Ramos (cell line): ENCODE measurements around the gene CA10.

Source experiments
- in situ Hi-C: fragments of 300-500 bp; cut with MboI; formaldehyde crosslinking; loops from one replicate; pipeline ENCODE4 v1.14.3; 2022; ENCODE audit warnings: low sequenced_read_pairs; ENCODE audit not compliant: unreplicated experiment

The CA10 gene

GRCh38 chr17:51740531-51740930, 418.0 kb downstream of the CA10 start:
- in situ Hi-C loops: no loop called here

GRCh38 chr17:51739245-51739886, 419.1 kb downstream of the CA10 start:
- in situ Hi-C loops: loop anchor here (10.0 kb wide), 1 partner anchor 55 kb away; no protein-coding TSS in a partner anchor

- in situ Hi-C loops: loop anchor here (10.0 kb wide), 1 partner anchor 58 kb away; no protein-coding TSS in a partner anchor
Observed at GRCh38 chr17:51736356-51736755, 422.2 kb downstream of the CA10 start.

- in situ Hi-C loops: loop anchor here (10.0 kb wide), 1 partner anchor 60 kb away; no protein-coding TSS in a partner anchor
Observed at GRCh38 chr17:51734976-51735375, 423.5 kb downstream of the CA10 start.

- in situ Hi-C loops: loop anchor here (10.0 kb wide), 1 partner anchor 60 kb away; no protein-coding TSS in a partner anchor
Observed at GRCh38 chr17:51734462-51734861, 424.1 kb downstream of the CA10 start.

- in situ Hi-C loops: loop anchor here (10.0 kb wide), 1 partner anchor 62 kb away; no protein-coding TSS in a partner anchor
Observed at GRCh38 chr17:51733166-51733565, 425.3 kb downstream of the CA10 start.

- in situ Hi-C loops: loop anchor here (10.0 kb wide), 1 partner anchor 63 kb away; no protein-coding TSS in a partner anchor
Observed at GRCh38 chr17:51731941-51732722, 426.4 kb downstream of the CA10 start.

- in situ Hi-C loops: loop anchor here (10.0 kb wide), 1 partner anchor 64 kb away; no protein-coding TSS in a partner anchor
Observed at GRCh38 chr17:51730303-51731050, 428.0 kb downstream of the CA10 start.

- in situ Hi-C loops: no loop called here
Observed at GRCh38 chr17:51725185-51725584, 433.3 kb downstream of the CA10 start.

- in situ Hi-C loops: no loop called here
Observed at GRCh38 chr17:51724043-51724580, 434.4 kb downstream of the CA10 start.

- in situ Hi-C loops: no loop called here
Observed at GRCh38 chr17:51722994-51723393, 435.5 kb downstream of the CA10 start.

GRCh38 chr17:51721730-51722129, 436.8 kb downstream of the CA10 start:
- in situ Hi-C loops: no loop called here

- in situ Hi-C loops: no loop called here
Observed at GRCh38 chr17:51720439-51720838, 438.1 kb downstream of the CA10 start.

GRCh38 chr17:51718983-51719382, 439.5 kb downstream of the CA10 start:
- in situ Hi-C loops: no loop called here

- in situ Hi-C loops: no loop called here
Observed at GRCh38 chr17:51711581-51711980, 446.9 kb downstream of the CA10 start.

GRCh38 chr17:51710634-51710979, 447.9 kb downstream of the CA10 start:
- in situ Hi-C loops: no loop called here

- in situ Hi-C loops: no loop called here
Observed at GRCh38 chr17:51709694-51710633, 448.6 kb downstream of the CA10 start.

GRCh38 chr17:51707216-51707615, 451.3 kb downstream of the CA10 start:
- in situ Hi-C loops: no loop called here

GRCh38 chr17:51706093-51706492, 452.4 kb downstream of the CA10 start:
- in situ Hi-C loops: no loop called here
